Stimulated activated CD4-positive, alpha-beta T cell treated with anti-CD3 and anti-CD28 coated beads, Interleukin-12 subunit alpha, Interleukin-12 subunit beta, amount 100 ng/mL, for 48 hours (primary cell): ENCODE data around the gene C1orf198.

Source experiments
- DNase-seq, 3 donors: peaks; one replicate each; pipeline ENCODE4 v3.0.0-alpha.2; 2020; ENCODE audit warnings: low read depth in 2 of 3, low spot score in 1 of 3

Gene C1orf198

GRCh38 chr1:230892018-230892491 is 23.7 kb upstream of the C1orf198 start:
- no peak for DNase-seq

DNA sequence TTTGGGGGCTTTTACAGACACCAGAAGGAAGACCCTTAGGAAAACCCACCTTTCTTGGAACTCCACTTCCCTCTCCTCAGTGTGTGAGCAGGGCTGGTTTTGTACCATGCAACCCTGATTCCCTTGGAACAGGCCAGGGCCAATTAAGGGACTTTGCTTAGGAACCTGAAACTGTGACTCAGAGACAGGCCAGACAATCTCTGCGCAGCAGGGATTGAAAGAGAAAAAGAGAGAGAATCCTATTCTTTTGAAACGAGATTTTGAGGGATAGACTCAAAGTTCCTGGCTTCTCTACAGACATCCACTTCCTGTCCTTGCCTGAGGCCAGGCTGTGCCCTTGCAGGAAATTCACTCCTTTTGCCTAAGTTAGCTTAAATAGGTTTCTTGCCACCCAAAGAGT is 23.1 kb upstream of the C1orf198 start:
- DNase-seq = no peak

- no peak for DNase-seq
These were observed 16.3 kb upstream of the C1orf198 start for GRCh38 chr1:230884646-230885045.

GRCh38 chr1:230883967-230884366 is 15.6 kb upstream of the C1orf198 start:
- DNase-seq = no peak

GRCh38 chr1:230879778-230880177 is 11.5 kb upstream of the C1orf198 start:
- DNase-seq = no peak

DNA sequence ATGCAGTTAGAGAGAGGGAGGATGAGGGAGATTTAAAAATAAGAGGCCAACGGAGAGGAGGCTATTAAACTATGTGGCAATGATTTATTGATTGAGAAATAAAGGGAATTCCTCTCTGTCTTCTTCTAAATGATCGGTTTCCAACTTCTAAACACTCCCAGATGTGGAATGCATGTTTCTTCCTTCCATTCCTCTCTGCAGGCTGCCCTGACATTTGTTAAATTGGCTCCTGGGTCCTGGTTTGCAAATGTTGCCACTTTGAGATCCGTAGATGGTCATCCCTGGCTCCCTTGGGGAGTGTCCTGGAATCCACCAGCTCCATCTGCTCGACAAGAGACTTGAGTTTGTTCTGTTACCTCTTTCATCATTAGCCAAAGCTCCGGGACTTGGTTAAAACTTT is 10.3 kb upstream of the C1orf198 start:
- no peak for DNase-seq

GRCh38 chr1:230877924-230878590 is 9.7 kb upstream of the C1orf198 start:
- no peak for DNase-seq

GRCh38 chr1:230877146-230877923 is 9.0 kb upstream of the C1orf198 start:
- DNase-seq = no peak

- no peak for DNase-seq
These were observed 8.3 kb upstream of the C1orf198 start for GRCh38 chr1:230876660-230877059.

- no peak for DNase-seq
These were observed 7.0 kb upstream of the C1orf198 start for GRCh38 chr1:230875370-230875769.

- DNase-seq = no peak
These were observed 2.6 kb upstream of the C1orf198 start for GRCh38 chr1:230870916-230871315.

- DNase-seq = no peak
These were observed 1.2 kb upstream of the C1orf198 start for GRCh38 chr1:230869500-230869899.

DNA sequence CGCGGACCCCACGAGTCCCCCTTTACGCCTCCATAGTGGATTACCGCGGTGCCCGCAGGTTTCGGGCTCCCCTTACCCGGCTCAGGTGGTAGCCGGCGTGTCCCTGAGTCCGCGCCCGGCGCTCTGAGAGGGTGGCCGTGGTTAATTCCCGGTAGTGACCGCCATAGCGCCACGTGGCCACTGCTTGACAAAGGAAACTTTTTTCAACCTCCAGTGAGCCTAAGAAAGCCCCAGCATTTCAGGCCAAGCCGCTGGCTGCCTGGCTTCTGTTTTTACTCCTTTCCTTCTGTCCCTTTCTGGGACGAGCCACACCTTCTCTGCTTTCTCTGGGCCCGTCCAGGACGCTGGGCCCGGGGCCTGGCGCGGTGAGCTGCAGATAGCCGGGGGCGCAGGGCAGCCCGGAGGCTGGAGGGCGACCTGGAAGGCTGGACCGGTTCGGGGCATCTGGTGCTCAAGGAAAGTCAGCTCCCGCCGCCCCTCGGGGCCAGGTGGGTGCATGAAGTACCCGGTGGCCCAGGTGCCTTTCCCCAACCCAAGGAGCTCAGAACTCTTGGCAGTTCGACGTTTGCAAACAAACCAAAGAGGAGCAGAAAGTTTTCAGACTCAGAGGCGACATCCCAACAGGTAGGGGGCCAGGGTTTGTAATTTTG is 540 bp upstream of the C1orf198 start:
- DNase-seq = peak in 1 of 3 donors; percentile 7

DNA sequence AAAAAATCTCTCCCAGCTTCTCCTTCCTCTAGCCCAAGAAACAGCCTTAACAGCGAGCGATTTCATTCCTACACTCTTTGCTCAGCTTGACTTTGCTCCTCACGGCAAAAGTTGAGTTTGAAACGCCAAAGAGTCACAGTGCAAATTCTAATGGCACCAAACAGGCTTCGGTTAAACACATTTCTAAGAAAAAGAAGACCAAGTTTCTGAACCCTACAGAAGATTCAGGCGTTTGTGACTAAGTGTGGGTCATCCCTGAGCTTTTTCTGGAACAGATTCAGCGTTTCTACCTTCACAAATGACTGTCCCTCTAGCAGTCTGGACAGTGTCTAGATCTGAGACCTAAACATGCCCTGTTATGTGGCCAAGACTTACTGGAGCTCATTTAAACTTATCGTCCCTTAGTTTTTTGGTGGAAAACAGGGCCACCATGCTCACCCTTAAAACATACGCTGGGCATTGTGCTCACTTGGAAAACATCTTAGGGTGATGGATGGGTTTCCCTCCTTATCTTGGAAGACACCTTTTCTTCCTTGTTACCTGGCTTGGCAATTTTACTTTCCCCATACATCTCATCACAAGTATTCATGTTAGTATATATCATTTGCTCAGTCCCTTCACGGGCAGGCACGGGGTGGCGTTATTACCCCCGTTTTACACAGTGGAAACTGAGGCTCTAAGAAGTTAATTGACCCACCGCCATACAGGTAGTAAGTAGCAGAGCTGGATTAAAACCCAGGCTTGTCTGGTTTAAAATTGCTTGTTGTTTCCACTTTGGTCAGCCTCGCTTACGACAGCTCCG is 1.0 kb downstream of the C1orf198 start:
- no peak for DNase-seq

- DNase-seq = no peak
These were observed 1.9 kb downstream of the C1orf198 start for GRCh38 chr1:230866171-230867070.

GRCh38 chr1:230865062-230865817 is 3.1 kb downstream of the C1orf198 start:
- no peak for DNase-seq

- DNase-seq = no peak
These were observed 3.9 kb downstream of the C1orf198 start for GRCh38 chr1:230864441-230864840.

DNA sequence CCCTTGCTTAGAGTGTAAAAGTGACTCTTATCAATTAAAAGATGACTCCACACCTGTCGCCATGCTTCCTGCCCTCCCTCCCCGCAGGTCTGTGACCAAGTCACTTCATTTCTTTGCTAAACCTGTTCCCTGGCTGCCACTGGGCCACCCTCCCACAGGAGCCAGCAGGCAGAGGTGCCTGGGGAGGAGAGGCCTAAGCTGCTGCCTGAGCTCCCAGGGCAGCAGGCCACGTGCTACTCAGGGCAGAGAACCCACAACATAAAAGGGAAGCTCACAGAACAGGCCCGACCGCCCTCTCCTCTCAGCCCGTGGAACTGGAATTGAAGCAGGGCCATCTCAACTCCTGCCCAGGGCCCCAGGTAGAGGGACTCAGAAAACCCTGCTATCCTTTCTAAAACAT is 4.9 kb downstream of the C1orf198 start:
- no peak for DNase-seq

- DNase-seq = no peak
These were observed 6.2 kb downstream of the C1orf198 start for GRCh38 chr1:230861970-230862595.
